HUES48 (cell line): ENCODE results near the gene MSI1.

Experiments used
- H3K27ac ChIP-seq: one replicate; pipeline ENCODE4 v1.7.0; 2013; ENCODE audit warnings: low read depth, low read length, inconsistent platforms
- H3K27me3 ChIP-seq: 2 replicates; pipeline ENCODE4 v1.6.1; 2013; ENCODE audit warnings: mild to moderate bottlenecking, low read length; ENCODE audit not compliant: control insufficient read depth, insufficient read depth
- H3K36me3 ChIP-seq: 2 replicates; pipeline ENCODE4 v1.6.1; 2013; ENCODE audit warnings: low read length; ENCODE audit not compliant: control insufficient read depth, insufficient read depth
- H3K4me1 ChIP-seq: 2 replicates; pipeline ENCODE4 v1.6.1; 2013; ENCODE audit warnings: mild to moderate bottlenecking, low read length; ENCODE audit not compliant: control insufficient read depth, insufficient read depth
- H3K4me3 ChIP-seq: 2 replicates; pipeline ENCODE4 v1.5.1; 2013; ENCODE audit warnings: mild to moderate bottlenecking, low read depth, low read length
- H3K9ac ChIP-seq: 2 replicates; pipeline ENCODE4 v1.6.1; 2013; ENCODE audit warnings: mild to moderate bottlenecking, low read depth, low read length, moderate library complexity
- H3K9me3 ChIP-seq: 2 replicates; pipeline ENCODE4 v1.6.1; 2013; ENCODE audit warnings: low read length; ENCODE audit not compliant: control insufficient read depth, insufficient read depth

Gene MSI1

DNA sequence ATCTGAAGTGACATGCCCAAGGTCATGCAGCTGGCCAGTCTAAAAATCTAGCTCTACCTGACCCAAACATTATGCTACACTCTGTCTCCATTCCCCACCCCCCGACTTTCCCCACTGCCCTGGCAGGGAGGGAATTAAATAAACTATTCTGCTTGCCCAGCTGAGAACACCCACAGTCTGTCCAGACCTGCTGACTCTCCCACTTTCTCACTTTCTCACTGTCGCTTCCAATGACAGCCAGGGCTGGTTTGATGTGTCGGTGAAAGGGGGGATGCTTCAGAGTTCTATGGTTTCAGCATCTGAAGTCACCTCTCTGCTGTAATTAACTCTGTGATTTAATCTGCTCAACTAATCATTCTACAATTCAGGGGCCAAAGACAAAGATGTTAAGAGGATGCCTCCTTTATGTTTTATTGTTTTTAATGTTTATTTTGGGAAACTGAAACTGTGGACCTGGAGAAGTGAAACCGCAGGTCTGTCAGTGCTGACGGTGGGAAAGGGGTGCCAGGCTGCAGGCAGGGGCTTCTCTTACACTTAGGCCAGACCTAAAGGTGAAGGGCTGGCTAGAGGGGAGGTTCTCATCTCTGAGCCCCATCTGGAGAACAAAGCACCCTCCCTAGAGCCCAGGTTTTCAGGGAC lies 8.1 kb upstream of the MSI1 start:
- H3K36me3 ChIP-seq: no peaks in the 10 kb centered on the region

DNA sequence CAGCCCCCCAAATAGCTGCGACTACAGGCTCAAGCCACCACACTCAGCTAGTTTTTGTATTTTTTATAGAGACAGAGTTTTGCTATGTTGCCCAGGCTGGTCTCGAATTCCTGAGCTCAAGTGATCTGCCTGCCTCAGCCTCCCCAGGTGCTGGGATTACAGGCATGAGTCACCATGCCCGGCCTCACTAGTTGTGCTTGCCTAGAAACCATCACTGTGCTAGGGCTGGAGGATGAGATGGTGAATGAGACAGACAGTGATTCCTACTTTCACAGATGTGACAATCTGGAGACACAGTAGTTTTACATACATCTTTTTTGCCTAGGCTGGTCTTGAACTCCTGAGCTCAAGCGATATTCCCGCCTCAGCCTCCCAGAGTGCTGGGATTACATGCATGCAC lies 7.5 kb upstream of the MSI1 start:
- Histone ChIP-seq H3K4me1 (peaks cover 8% of the 10 kb centered on the region; the same call in 1 of the 2 replicates), H3K27me3 (peaks cover 13% of the 10 kb centered on the region)

More for the DNA sequence above, 8.1 kb upstream of the MSI1 start:
- Histone ChIP-seq H3K9me3 (no peaks in the 10 kb centered on the region), H3K4me3 (no peak overlapping the region), H3K27ac (no peak overlapping the region), H3K4me1 (peaks cover 6% of the 10 kb centered on the region; the same call in 1 of the 2 replicates), H3K9ac (no peak overlapping the region), H3K27me3 (peaks cover 7% of the 10 kb centered on the region; the same call in 1 of the 2 replicates)

DNA sequence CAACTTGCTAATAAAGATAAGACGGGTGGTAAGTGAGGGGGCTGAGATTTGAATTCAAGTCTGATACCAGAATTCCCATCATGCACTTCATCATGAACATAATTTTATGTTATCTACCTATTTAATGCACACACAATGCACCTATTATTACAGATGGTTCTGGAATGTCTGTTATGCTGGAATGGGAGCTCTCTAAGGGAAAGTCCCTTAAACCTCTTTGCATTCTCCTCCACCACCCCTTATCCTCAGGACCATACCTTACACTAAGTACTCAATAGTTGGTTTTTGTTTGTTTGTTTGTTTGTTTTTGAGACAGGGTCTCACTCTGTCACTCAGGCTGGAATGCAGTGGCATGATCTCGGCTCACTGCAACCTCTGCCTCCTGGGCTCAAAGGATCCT lies 7.0 kb upstream of the MSI1 start:
- peaks cover 17% of the 10 kb centered on the region for H3K27me3 ChIP-seq
- no peak overlapping the region for H3K4me3 ChIP-seq
- peaks cover 12% of the 10 kb centered on the region for H3K4me1 ChIP-seq
- no peak overlapping the region for H3K9ac ChIP-seq
- H3K36me3 ChIP-seq: no peaks in the 10 kb centered on the region
- peak overlapping the region; percentile 24 for H3K27ac ChIP-seq
- no peaks in the 10 kb centered on the region for H3K9me3 ChIP-seq

More for the DNA sequence above, 7.5 kb upstream of the MSI1 start:
- Histone ChIP-seq H3K4me3 (no peak overlapping the region), H3K27ac (peak overlapping the region; percentile 24), H3K9me3 (no peaks in the 10 kb centered on the region), H3K36me3 (no peaks in the 10 kb centered on the region), H3K9ac (no peak overlapping the region)

DNA sequence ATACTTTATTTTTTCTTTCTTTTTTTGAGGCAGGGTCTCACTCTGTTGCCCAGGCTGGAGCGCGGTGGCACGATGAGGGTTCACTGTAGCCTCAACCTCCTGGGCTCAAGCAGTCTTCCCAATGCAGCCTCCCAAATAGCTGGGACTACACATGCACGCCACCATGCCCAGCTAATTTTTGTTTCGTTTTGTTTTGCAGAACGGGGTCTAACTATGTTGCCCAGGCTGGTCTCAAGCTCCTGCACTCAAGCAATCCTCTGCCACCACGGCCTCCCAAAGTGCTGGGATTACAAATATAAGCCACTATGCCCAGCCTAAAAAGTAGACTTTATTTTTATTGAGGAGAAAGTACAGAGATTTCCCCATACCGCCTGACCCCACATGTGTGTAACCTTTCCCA lies 4.7 kb upstream of the MSI1 start:
- no peak overlapping the region for H3K4me3 ChIP-seq
- H3K27me3 ChIP-seq: peaks cover 35% of the 10 kb centered on the region
- H3K9me3 ChIP-seq: no peaks in the 10 kb centered on the region
- peaks cover 23% of the 10 kb centered on the region for H3K4me1 ChIP-seq
- no peaks in the 10 kb centered on the region for H3K36me3 ChIP-seq
- H3K9ac ChIP-seq: no peak overlapping the region
- H3K27ac ChIP-seq: no peak overlapping the region

DNA sequence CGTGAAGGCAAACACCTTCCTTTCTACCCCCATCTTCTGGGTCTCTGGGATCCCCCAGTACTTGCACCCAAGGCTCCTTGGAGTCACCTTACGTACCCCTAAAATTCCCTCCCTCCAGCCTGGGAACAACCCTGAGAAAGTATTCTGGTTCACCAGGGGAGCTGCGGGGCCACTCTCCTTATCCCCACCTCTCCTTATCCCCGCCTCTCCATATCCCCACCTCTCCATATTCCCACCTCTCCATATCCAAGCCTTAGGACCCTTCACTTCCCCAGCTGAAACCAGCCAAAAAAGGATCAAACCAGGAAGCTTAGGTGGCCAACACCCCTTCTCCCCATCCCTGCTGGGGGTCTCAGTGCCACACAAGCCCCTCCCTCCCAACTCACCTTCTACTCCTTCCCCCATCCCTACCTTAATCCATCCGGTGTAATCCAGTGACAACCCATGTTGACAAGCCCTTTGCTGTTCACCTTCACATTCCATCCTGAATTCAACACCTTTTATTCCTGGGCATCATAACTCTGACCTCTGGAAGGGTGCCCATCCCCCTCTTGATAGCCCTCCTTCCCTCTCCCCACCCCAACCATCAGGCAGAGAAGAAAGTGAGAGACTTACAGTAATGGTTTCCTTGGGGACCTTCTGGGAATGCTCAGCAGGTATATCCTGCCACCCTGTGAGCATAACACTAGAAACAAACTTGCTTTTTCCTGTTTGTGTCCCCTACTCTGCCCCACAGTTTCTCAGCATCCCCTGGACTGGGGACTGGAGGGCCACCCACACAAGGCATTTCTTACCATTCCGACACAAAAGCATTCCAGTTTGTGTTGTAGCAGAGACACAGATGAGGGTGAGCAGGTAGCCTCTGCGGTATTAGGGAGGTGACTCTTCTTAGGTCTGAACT lies 1.6 kb upstream of the MSI1 start:
- peaks cover 14% of the 10 kb centered on the region for H3K36me3 ChIP-seq
- H3K27ac ChIP-seq: peak overlapping the region; percentile 64
- no peak overlapping the region for H3K9ac ChIP-seq
- H3K27me3 ChIP-seq: peaks cover 35% of the 10 kb centered on the region
- H3K9me3 ChIP-seq: no peaks in the 10 kb centered on the region
- peak overlapping the region; percentile 66 for H3K4me3 ChIP-seq
- H3K4me1 ChIP-seq: peaks cover 36% of the 10 kb centered on the region

DNA sequence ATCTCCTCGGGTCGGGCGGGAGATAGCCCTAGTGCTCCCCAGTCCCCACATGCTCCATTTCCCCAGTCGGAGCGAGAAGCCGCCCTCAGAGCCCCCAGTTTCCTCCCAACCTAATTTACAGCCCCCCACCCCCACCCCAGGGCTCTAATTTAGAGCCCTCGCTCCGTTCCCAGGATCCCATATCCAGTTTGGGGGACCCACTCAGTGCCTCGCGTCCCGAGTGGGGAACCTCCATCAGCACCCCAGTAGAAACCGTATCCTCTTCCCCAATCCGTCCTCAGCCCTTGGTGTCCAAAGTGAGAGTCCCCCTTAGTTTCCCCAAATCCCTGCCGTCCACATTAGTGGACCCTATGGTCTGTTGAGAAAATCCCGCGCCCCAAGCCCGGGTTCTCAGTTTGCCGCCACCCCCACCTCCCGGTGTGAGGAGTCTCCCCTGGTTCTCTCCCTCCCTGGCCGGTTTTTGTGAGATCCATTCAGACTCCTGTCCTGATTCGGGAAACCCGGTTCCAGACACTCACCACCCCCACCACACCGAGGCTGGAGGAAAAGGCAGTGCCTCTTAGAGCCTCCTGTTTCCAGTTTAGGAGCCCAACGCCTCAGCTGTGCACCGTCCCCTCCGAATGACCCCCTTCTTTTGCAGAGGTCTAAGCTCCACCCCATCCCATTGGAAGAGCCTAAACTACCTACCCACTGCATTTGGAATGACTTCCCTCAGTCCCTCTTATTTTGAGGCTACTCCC lies 809 bp upstream of the MSI1 start:
- Histone ChIP-seq H3K4me1 (peaks cover 41% of the 10 kb centered on the region), H3K4me3 (peak overlapping the region; percentile 66), H3K27me3 (peaks cover 35% of the 10 kb centered on the region), H3K27ac (peak overlapping the region; percentile 64), H3K9ac (no peak overlapping the region; the same call in 1 of the 2 replicates), H3K9me3 (no peaks in the 10 kb centered on the region), H3K36me3 (peaks cover 20% of the 10 kb centered on the region)

DNA sequence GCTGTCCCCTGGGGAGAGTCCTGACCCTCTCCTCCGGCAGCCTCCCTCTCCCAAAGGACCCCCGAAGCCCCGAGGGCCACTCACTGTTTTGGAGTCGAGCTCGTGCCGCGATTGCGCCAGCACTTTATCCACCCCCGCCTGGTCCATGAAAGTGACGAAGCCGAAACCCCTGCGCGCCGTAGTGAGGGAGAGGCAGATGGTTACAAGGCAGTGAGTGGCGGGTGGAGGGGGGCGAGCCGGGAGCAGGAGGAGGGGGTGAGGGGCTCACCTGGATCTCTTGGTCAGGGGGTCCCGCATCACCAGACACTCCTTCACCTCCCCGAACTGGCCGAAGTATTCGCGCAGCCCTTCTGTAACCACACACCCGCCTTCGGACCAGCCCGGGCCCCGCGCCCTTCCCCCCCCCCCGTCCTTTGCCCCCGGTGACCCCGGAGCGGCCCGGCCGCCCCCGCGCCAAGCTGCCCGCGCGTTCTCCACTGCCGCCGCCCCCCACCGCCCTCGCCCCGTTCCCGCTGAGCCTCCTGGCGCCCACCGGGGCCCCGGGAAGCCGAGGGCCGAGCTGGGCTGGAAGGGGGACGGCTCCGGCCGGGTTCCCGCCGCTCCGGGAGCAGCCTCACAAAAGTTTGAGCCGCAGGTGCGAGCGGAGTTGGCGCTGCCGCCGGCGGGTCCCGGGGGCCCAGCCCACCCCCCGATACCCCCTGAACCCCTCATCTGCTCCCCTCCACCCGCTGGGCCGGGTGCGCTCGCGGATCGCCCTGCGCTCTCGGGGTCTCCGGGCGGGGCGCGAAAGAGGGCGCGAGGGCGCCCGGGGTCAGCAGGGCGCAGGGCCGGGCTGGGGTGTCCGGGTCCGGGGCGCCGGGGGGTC lies 808 bp downstream of the MSI1 start:
- no peaks in the 10 kb centered on the region for H3K9me3 ChIP-seq
- H3K4me1 ChIP-seq: peaks cover 41% of the 10 kb centered on the region
- H3K9ac ChIP-seq: peak overlapping the region; percentile 41; the same call in 1 of the 2 replicates
- peaks cover 35% of the 10 kb centered on the region for H3K27me3 ChIP-seq
- peak overlapping the region; percentile 67 for H3K27ac ChIP-seq
- H3K36me3 ChIP-seq: peaks cover 34% of the 10 kb centered on the region
- H3K4me3 ChIP-seq: peak overlapping the region; percentile 64

DNA sequence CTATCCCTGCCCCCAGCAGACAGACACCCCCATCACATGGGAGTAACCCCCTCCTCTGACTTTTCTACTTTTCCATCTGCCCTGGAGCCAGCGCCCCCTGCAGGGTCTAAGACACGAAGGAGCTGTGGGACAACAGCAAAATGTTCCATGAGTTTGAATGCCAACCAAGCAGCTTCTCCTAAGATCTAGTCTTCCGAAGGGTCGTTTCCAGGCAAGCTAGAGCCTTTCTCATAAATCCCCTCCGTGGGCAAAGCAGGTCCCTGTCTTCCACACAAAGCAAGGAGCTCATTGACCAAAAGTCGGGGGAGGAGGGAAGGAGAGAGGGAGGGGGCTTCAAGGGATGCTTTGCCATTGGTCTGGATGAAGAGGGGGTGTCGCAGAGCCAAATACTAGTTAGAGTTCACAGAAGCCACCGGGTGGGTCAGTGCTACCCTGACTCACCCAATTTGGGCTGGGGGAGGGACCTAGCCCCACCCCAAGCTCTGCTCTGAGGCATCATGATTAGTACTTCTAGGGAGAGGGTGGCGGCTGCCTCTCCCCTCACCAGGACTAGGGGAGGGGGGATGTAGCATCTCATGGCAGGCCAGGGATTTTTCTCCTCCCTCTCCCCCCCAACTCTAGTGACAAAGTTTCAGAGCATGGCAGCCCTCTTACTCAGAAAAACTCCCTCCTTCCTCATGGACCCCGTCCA lies 1.6 kb downstream of the MSI1 start:
- Histone ChIP-seq H3K9ac (no peak overlapping the region), H3K4me3 (peak overlapping the region; percentile 64), H3K9me3 (no peaks in the 10 kb centered on the region), H3K36me3 (peaks cover 40% of the 10 kb centered on the region), H3K27me3 (peaks cover 30% of the 10 kb centered on the region), H3K27ac (peak overlapping the region; percentile 67), H3K4me1 (peaks cover 45% of the 10 kb centered on the region)

DNA sequence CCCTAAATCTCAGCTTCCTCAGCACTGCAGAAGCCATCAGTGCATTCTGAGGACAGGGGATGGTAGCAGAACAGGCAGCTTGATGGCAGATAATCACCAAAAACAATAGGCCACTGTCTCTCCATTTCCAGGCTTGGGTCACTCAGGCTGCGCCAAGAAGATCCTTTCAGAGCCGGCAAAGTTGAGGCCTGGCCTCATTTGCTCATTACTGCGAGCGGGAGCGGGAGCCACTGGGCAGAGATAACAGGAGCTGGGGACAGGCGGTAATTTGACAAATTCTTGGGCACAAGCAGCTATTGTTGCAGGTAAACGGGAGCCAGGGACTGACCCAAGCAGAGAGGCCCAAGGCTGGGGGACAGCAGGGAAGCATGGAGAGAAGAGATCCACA lies 2.1 kb downstream of the MSI1 start:
- peaks cover 42% of the 10 kb centered on the region for H3K36me3 ChIP-seq
- no peaks in the 10 kb centered on the region for H3K9me3 ChIP-seq
- peak overlapping the region; percentile 67 for H3K27ac ChIP-seq
- H3K27me3 ChIP-seq: peaks cover 26% of the 10 kb centered on the region
- H3K4me3 ChIP-seq: peak overlapping the region; percentile 64; the same call in 1 of the 2 replicates
- no peak overlapping the region for H3K9ac ChIP-seq
- peaks cover 50% of the 10 kb centered on the region for H3K4me1 ChIP-seq

DNA sequence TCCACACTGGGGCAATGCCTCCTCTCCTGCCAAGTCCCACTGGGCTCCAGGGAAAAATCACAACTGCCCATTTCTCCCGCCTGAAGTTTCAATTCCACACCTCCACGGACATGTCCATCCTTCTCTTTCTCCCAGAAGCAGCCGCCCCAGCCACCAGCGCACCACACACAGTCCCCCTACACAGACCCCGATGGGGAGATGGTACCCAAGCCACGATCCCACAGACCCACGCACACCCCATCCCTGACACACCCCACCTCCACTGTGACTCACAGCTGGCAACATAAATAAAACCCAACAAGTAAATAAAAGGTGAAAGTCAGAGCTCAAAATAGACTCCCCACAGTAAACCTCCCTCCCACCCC lies 2.6 kb downstream of the MSI1 start:
- peaks cover 21% of the 10 kb centered on the region for H3K27me3 ChIP-seq
- no peaks in the 10 kb centered on the region for H3K9me3 ChIP-seq
- H3K4me1 ChIP-seq: peaks cover 47% of the 10 kb centered on the region
- H3K9ac ChIP-seq: no peak overlapping the region
- no peak overlapping the region for H3K4me3 ChIP-seq
- H3K27ac ChIP-seq: no peak overlapping the region
- H3K36me3 ChIP-seq: peaks cover 42% of the 10 kb centered on the region
